ENCODE results near the gene TTLL8.
A peak's percentile ranks its signal among the peaks of the same experiment; 100 is the strongest.

The TTLL8 gene

GRCh38 chr22:49979587-49980264 is 78.4 kb downstream of the TTLL8 start:
- DNase-seq: peak; percentile 17

GRCh38 chr22:49977578-49977977 is 80.5 kb downstream of the TTLL8 start:
- DNase-seq: no peak

- DNase-seq: no peak
Measured at GRCh38 chr22:49976439-49977175, 81.5 kb downstream of the TTLL8 start.

GRCh38 chr22:49975543-49976389 is 82.3 kb downstream of the TTLL8 start:
- no peak for DNase-seq

- no peak for DNase-seq
Measured at GRCh38 chr22:49973018-49973961, 84.8 kb downstream of the TTLL8 start.

- no peak for DNase-seq
Measured at GRCh38 chr22:49972163-49973017, 85.7 kb downstream of the TTLL8 start.

GRCh38 chr22:49971232-49972162 is 86.6 kb downstream of the TTLL8 start:
- no peak for DNase-seq

GRCh38 chr22:49970528-49971231 is 87.4 kb downstream of the TTLL8 start:
- peak; percentile 68 for DNase-seq

GRCh38 chr22:49969751-49970527 is 88.2 kb downstream of the TTLL8 start:
- no peak for DNase-seq

GRCh38 chr22:49968831-49969661 is 89.1 kb downstream of the TTLL8 start:
- no peak for DNase-seq

Data from NCI-H1105 (cell line).